ENCODE results near the gene CDK11B.

Gene CDK11B

GRCh38 chr1:1614204-1614953 is 44.4 kb downstream of the CDK11B start:
- peak; percentile 42 for DNase-seq

- DNase-seq, result no peak
Observed at GRCh38 chr1:1613509-1614082, 45.2 kb downstream of the CDK11B start.

- DNase-seq, result no peak
Observed at GRCh38 chr1:1612104-1612400, 46.8 kb downstream of the CDK11B start.

GRCh38 chr1:1610796-1611195 is 48.0 kb downstream of the CDK11B start:
- DNase-seq, result no peak

- no peak for DNase-seq
Observed at GRCh38 chr1:1609822-1610485, 48.9 kb downstream of the CDK11B start.

GRCh38 chr1:1606232-1606631 is 52.6 kb downstream of the CDK11B start:
- no peak for DNase-seq

GRCh38 chr1:1605724-1606123 is 53.1 kb downstream of the CDK11B start:
- no peak for DNase-seq

- no peak for DNase-seq
Observed at GRCh38 chr1:1605034-1605591, 53.7 kb downstream of the CDK11B start.

GRCh38 chr1:1604374-1605033 is 54.3 kb downstream of the CDK11B start:
- DNase-seq, result no peak

- no peak for DNase-seq
Observed at GRCh38 chr1:1603671-1604373, 55.0 kb downstream of the CDK11B start.

GRCh38 chr1:1602968-1603506 is 55.8 kb downstream of the CDK11B start:
- DNase-seq, result no peak

- DNase-seq, result no peak
Observed at GRCh38 chr1:1602304-1602967, 56.4 kb downstream of the CDK11B start.

- no peak for DNase-seq
Observed at GRCh38 chr1:1601564-1602303, 57.1 kb downstream of the CDK11B start.

- DNase-seq, result no peak
Observed at GRCh38 chr1:1600861-1601563, 57.8 kb downstream of the CDK11B start.

- DNase-seq, result no peak
Observed at GRCh38 chr1:1599935-1600860, 58.6 kb downstream of the CDK11B start, which contains the start of gene FNDC10. TSS of gene FNDC10 (minus strand) at chr1:1600135. CDS start at chr1:1600015, 120 bp downstream.

- DNase-seq, result peak; percentile 18
Observed at GRCh38 chr1:1599030-1599934, 59.5 kb downstream of the CDK11B start.

GRCh38 chr1:1598720-1599029 is 60.1 kb downstream of the CDK11B start:
- DNase-seq, result no peak

GRCh38 chr1:1598051-1598719 is 60.6 kb downstream of the CDK11B start:
- no peak for DNase-seq
